CD4-positive, alpha-beta memory T cell (primary cell): ENCODE measurements around the gene WNT3A. TPM values are rescaled to one million over a fixed set of nuclear protein-coding genes. Genes with fewer than 3 reads are reported as not detected.
A peak's percentile ranks its signal among the peaks of the same experiment; 100 is the strongest.
"Not testable (repeated sequence)": the region's sequence is repeated elsewhere in the genome, so short reads cannot be mapped to it uniquely, and the experiment has no call there.

ENCODE experiments used
- CTCF ChIA-PET: fragments of 350-600 bp; sonication (Branson Sonifier 250); formaldehyde crosslinking; loops from one replicate; lab custom pipeline; 2021; ENCODE audit warnings: inconsistent platforms; ENCODE audit not compliant: partially characterized antibody; lab: Charles Lee
- POLR2A ChIA-PET: fragments of 350-600 bp; sonication (Branson Sonifier 250); formaldehyde crosslinking; loops from one replicate; lab custom pipeline; 2021; ENCODE audit not compliant: partially characterized antibody; lab: Charles Lee
- DNase-seq, 5 donors: peaks; one replicate each; pipeline versions ENCODE4 v3.0.0 to v3.0.0-alpha.2; 2020 to 2022; ENCODE audit warnings: mixed read lengths in 1 of 5
- H3K27ac ChIP-seq: one replicate; pipeline ENCODE4 v1.7.0; 2013; ENCODE audit warnings: low read depth, low read length
- H3K27me3 ChIP-seq: 2 replicates; pipeline ENCODE4 v1.7.0; 2013; ENCODE audit warnings: mild to moderate bottlenecking, low read length, moderate library complexity; ENCODE audit not compliant: insufficient read depth
- H3K36me3 ChIP-seq: 2 replicates; pipeline ENCODE4 v1.7.0; 2013; ENCODE audit warnings: mild to moderate bottlenecking, low read length, moderate library complexity; ENCODE audit not compliant: insufficient read depth
- H3K4me1 ChIP-seq: 2 replicates; pipeline ENCODE4 v1.7.0; 2013; ENCODE audit warnings: mild to moderate bottlenecking, low read length, moderate library complexity; ENCODE audit not compliant: insufficient read depth
- H3K4me3 ChIP-seq, 2 donors: one replicate each; pipeline ENCODE4 v1.7.0; 2013; ENCODE audit warnings: low read length in 2 of 2, mild to moderate bottlenecking in 1 of 2
- H3K9me3 ChIP-seq, 2 donors: one replicate each; pipeline ENCODE4 v1.7.0; 2013; ENCODE audit warnings: low read length in 2 of 2, control low read depth in 1 of 2; ENCODE audit not compliant: control insufficient read depth in 1 of 2
- H3K27ac Mint-ChIP-seq, 7 donors: one replicate each; pipeline ENCODE4 v1.8.0; 2020 to 2021; ENCODE audit warnings: mixed read lengths in 7 of 7, mild to moderate bottlenecking in 6 of 7, inconsistent platforms in 3 of 7, moderate library complexity in 3 of 7
- H3K27me3 Mint-ChIP-seq, 2 donors: one replicate each; pipeline ENCODE4 v1.8.0; 2020 to 2021; ENCODE audit warnings: mixed read lengths in 2 of 2
- H3K36me3 Mint-ChIP-seq, 2 donors: one replicate each; pipeline ENCODE4 v1.8.0; 2020 to 2021; ENCODE audit warnings: mixed read lengths in 2 of 2, inconsistent platforms in 1 of 2, mild to moderate bottlenecking in 1 of 2
- H3K4me1 Mint-ChIP-seq, 4 donors: one replicate each; pipeline ENCODE4 v1.8.0; 2020 to 2021; ENCODE audit warnings: mixed read lengths in 4 of 4, mild to moderate bottlenecking in 1 of 4
- H3K4me3 Mint-ChIP-seq, 8 donors: one replicate each; pipeline ENCODE4 v1.8.0; 2020 to 2021; ENCODE audit warnings: mixed read lengths in 8 of 8, mild to moderate bottlenecking in 7 of 8, moderate library complexity in 6 of 8, inconsistent platforms in 3 of 8
- H3K9me3 Mint-ChIP-seq, 8 donors: one replicate each; pipeline ENCODE4 v1.8.0; 2020 to 2021; ENCODE audit warnings: mixed read lengths in 8 of 8, mild to moderate bottlenecking in 5 of 8, inconsistent platforms in 3 of 8, moderate library complexity in 1 of 8
- intact Hi-C: fragments of 100-400 bp; cut with micrococcal nuclease; formaldehyde crosslinking; loops from one replicate; pipeline ENCODE4 v1.15.1; 2023
- polyA plus RNA-seq, 2 donors: library from polyadenylated mRNA; unstranded; fragments of 300-500 nt; fragmentation: Illumina TruSeq; gene quantifications; one replicate each; pipeline ENCODE4 v1.2.3, GENCODE V29; 2021
- total RNA-seq, 2 experiments: library from RNA; stranded (reverse); gene quantifications; one replicate each; pipeline ENCODE4 v1.2.3, GENCODE V29; 2021

WNT3A gene, protein sequence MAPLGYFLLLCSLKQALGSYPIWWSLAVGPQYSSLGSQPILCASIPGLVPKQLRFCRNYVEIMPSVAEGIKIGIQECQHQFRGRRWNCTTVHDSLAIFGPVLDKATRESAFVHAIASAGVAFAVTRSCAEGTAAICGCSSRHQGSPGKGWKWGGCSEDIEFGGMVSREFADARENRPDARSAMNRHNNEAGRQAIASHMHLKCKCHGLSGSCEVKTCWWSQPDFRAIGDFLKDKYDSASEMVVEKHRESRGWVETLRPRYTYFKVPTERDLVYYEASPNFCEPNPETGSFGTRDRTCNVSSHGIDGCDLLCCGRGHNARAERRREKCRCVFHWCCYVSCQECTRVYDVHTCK
- not detected for total RNA-seq
- not detected for polyA plus RNA-seq

DNA sequence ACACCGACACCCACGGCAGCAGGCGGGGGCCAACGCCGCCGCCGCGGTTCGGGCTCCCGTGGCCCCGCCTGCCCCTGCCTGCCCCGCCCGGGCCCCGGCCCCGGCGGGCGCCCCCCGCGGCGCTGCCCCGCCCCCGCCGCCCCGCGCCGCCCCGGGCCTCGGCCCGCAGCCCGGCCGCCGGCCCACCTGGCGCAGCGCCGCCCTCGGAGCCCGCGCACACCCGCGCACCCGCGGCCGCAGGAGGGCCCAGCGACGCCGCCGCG, at the start of gene WNT3A:
WNT3A (plus strand) TSS at position 213 of the 263 bp plus-strand sequence. CDS start 131 bp downstream, outside the sequence.
- Histone ChIP-seq H3K9me3 (no peaks in the 10 kb centered on the region), H3K4me3 (no peak within 1 kb of the TSS), H3K27me3 (peaks cover 28% of the 10 kb centered on the region), H3K4me1 (peaks cover 14% of the 10 kb centered on the region), H3K36me3 (no peaks in the 10 kb centered on the region), H3K27ac (no peak within 1 kb of the TSS)
- no peaks in the 10 kb centered on the region for H3K36me3 Mint-ChIP-seq
- no peak for DNase-seq
- no peak within 1 kb of the TSS for H3K27ac Mint-ChIP-seq
- H3K9me3 Mint-ChIP-seq, result no peaks in the 10 kb centered on the region
- H3K27me3 Mint-ChIP-seq, result peaks cover 38 to 54% of the 10 kb centered on the region in 2 donors
- intact Hi-C loops, result no loop called here
- CTCF ChIA-PET, result no interaction called here
- POLR2A ChIA-PET, result no interaction called here
- peak within 1 kb of the TSS in 3 of 8 donors; percentile 29 to 64 (median 46) for H3K4me3 Mint-ChIP-seq
- peaks cover 5 to 22% (median 9%) of the 10 kb centered on the region in 4 donors for H3K4me1 Mint-ChIP-seq

DNA sequence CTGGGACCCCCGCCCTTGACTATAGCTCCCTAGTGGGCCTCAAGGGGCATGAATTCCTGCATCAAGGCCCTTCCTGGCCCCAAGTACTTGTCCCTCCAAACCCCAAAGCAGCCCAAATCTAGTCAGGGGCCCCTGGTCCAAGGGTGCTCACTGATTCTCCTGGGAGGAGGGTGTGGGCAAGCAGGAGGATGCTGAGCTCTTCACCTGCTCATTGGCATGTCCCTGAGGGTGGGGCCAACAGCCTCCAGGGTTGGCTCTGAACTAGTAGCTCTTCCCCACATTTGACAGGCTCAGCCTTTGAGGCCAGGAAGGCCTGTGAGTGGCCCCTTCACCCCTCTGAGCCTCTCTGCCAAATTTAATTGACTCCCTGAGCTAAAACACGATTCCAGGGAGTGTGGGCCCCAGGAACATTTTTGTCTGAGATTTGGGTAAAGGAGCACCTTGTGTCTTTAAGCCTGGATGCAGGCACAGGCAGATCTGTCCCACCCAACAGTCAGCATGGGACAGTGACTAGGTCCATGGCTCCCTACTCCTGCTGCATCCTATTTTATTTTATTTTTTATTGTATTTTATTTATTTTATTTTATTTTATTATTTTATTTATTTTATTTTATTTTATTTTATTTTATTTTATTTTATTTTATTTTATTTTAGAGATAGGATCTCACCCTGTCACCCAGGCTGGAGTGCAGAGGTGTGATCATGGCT, 48.0 kb upstream of the WNT3A start:
- no peaks in the 10 kb centered on the region for H3K36me3 Mint-ChIP-seq
- no peaks in the 10 kb centered on the region for H3K9me3 Mint-ChIP-seq
- H3K27me3 ChIP-seq, result no peaks in the 10 kb centered on the region
- ChIA-PET CTCF (interaction anchor here (0.8 kb wide), 1 partner anchor 196 kb away, joined by 3 read pairs; no protein-coding TSS in a partner anchor), POLR2A (no interaction called here)
- H3K27me3 Mint-ChIP-seq, result peaks cover 18 to 41% of the 10 kb centered on the region in 2 donors
- no peaks in the 10 kb centered on the region for H3K36me3 ChIP-seq
- peaks cover 0 to 7% (median 2%) of the 10 kb centered on the region in 4 donors for H3K4me1 Mint-ChIP-seq
- intact Hi-C loops, result no loop called here
- H3K4me3 ChIP-seq, result no peak overlapping the region
- H3K27ac ChIP-seq, result no peak overlapping the region
- DNase-seq, result no peak
- no peaks in the 10 kb centered on the region for H3K9me3 ChIP-seq
- H3K4me1 ChIP-seq, result no peaks in the 10 kb centered on the region
- no peak overlapping the region for H3K4me3 Mint-ChIP-seq
- no peak overlapping the region for H3K27ac Mint-ChIP-seq

DNA sequence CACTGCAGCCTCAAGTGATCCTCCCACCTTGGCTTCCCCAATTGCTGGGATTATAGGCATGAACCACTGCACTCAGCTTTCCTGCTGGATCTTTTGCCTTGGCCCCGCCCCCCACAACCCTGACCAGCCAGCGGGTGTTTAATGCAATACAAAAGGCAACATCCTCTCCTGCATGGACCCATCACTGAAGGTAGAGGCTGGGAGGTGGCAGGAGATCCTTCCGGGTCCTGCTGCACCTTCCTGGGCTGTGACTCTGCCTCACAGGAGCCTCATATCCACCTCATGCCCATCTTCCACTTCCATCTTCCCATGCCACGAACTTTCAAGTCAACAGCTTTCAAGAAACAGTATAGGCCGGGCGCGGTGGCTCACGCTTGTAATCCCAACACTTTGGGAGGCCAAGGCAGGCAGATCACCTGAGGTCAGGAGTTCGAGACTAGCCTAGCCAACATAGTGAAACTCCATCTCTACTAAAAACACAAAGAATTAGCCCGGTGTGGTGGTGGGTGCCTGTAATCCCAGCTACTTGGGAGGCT, 47.4 kb upstream of the WNT3A start:
- no peak overlapping the region for H3K27ac Mint-ChIP-seq
- H3K4me3 Mint-ChIP-seq, result no peak overlapping the region
- Histone ChIP-seq H3K4me1 (no peaks in the 10 kb centered on the region), H3K27me3 (no peaks in the 10 kb centered on the region), H3K27ac (no peak overlapping the region), H3K4me3 (no peak overlapping the region), H3K9me3 (no peaks in the 10 kb centered on the region), H3K36me3 (no peaks in the 10 kb centered on the region)
- H3K9me3 Mint-ChIP-seq, result no peaks in the 10 kb centered on the region
- peaks cover 15 to 38% of the 10 kb centered on the region in 2 donors for H3K27me3 Mint-ChIP-seq
- no peak for DNase-seq
- H3K4me1 Mint-ChIP-seq, result peaks cover 0 to 7% (median under 1%) of the 10 kb centered on the region in 4 donors
- ChIA-PET CTCF (no interaction called here), POLR2A (no interaction called here)
- no peaks in the 10 kb centered on the region for H3K36me3 Mint-ChIP-seq
- intact Hi-C loops, result no loop called here

DNA sequence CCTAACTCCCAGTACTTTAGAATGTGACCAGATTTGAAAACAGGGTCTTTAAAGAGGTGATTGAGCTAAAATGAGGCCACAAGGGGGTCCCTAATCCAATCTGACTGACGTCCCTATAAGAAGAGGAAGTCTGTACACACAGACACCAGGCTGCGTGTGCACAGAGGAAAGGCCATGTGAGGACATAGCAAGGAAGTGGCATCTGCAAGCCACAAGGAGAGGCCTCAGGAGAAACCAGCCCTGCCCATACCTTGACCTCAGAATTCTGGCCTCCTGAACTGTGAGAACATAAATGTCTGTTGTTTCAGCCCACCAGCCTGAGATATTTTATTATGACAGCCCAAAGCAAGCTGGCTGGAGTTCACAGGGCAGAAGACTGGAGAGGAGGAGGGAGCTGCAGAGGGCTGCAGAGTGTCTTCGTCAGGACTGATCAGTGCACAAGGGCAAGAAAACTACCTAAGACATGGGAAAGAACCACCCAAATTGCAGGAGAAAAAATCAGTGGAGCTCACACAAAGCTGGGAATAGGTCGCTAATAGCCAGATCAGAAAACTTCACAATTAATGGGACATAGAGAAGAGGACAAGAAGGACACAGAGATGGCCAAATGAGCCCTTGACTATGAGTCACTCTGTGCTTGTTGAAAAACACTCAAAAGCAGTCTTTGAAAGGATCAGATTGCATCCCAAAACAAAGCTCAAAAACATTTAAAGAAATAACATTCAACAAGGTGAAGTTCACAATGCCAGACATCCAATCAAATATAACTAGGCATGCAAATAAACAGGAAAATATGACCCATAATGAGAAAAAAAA, 44.9 kb upstream of the WNT3A start:
- Mint-ChIP-seq H3K4me1 (peaks cover 0 to 7% (median under 1%) of the 10 kb centered on the region in 4 donors), H3K4me3 (no peak overlapping the region), H3K27me3 (peaks cover 7 to 24% of the 10 kb centered on the region in 2 donors), H3K36me3 (no peaks in the 10 kb centered on the region), H3K9me3 (no peaks in the 10 kb centered on the region), H3K27ac (no peak overlapping the region)
- Histone ChIP-seq H3K36me3 (no peaks in the 10 kb centered on the region), H3K9me3 (no peaks in the 10 kb centered on the region), H3K4me1 (no peaks in the 10 kb centered on the region), H3K27me3 (no peaks in the 10 kb centered on the region), H3K4me3 (no peak overlapping the region), H3K27ac (no peak overlapping the region)
- intact Hi-C loops, result no loop called here
- DNase-seq, result no peak
- ChIA-PET CTCF (interaction anchor here (1.3 kb wide), 1 partner anchor 8 kb away, joined by 3 read pairs; no protein-coding TSS in a partner anchor), POLR2A (no interaction called here)

DNA sequence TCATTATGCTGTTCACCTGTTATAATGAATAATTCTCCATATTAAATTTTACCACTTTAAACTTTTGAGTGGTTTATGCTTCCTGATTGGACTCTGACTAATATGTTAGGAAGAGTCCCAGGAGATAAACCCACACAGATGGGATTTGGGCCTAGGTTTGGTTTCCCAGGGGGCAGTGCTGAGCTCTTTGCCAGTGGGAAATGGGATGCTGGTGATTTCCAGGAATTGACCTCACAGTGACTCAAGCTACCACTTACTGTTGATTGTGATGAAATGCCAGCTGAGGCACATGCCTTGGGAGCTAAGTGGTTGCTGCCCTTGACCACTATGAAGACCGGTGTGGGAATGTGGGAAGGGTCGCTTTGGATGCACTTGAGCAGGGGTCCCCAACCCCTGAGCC, 40.1 kb upstream of the WNT3A start:
- H3K4me3 Mint-ChIP-seq, DNase-seq, H3K27ac Mint-ChIP-seq, H3K4me3 ChIP-seq, H3K4me1 Mint-ChIP-seq, H3K27me3 Mint-ChIP-seq, intact Hi-C loops, H3K9me3 Mint-ChIP-seq, H3K36me3 ChIP-seq, H3K9me3 ChIP-seq, H3K27me3 ChIP-seq, H3K4me1 ChIP-seq, H3K36me3 Mint-ChIP-seq, POLR2A ChIA-PET, H3K27ac ChIP-seq, CTCF ChIA-PET: not testable (repeated sequence)

DNA sequence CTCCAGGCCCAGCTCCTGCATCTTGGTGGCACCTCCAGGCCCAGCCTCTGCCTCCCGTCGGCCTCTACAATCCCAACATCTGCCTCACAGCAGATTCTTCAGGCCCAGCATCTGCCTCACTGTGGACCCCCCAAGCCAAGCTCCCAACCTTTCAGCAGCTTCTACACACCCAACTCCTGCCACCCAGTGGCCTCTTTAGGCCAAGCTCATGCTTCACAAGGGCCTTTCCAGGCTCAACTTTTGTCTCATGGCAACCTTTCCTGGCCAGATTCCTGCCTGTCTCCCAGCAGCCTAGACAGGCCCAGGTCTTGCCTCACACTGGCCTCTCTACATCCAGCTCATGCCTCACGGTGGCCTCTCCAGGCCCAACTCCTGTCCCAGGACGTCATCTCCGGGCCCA, 39.0 kb upstream of the WNT3A start:
- peak in 1 of 5 donors; percentile 10 for DNase-seq
- H3K27ac Mint-ChIP-seq, POLR2A ChIA-PET, CTCF ChIA-PET, H3K4me3 Mint-ChIP-seq, intact Hi-C loops, H3K4me3 ChIP-seq, H3K36me3 Mint-ChIP-seq, H3K4me1 Mint-ChIP-seq, H3K9me3 Mint-ChIP-seq, H3K4me1 ChIP-seq, H3K27ac ChIP-seq, H3K36me3 ChIP-seq, H3K27me3 Mint-ChIP-seq, H3K27me3 ChIP-seq, H3K9me3 ChIP-seq: not testable (repeated sequence)
